Endothelial cell of umbilical vein (primary cell): ENCODE measurements around the gene DEFB131B. TPM values are rescaled to one million over a fixed set of nuclear protein-coding genes. Genes with fewer than 3 reads are reported as not detected.
"Not testable (repeated sequence)": the region's sequence is repeated elsewhere in the genome, so short reads cannot be mapped to it uniquely, and the experiment has no call there.

Source experiments
- BruUV-seq: library from RNA; stranded (reverse); fragments of 400-500 nt; replicated peaks from 2 replicates; lab custom pipeline; 2021; lab: Mats Ljungman, UMichigan
- CTCF ChIA-PET: fragments of 300-600, 350-600 bp; sonication (Branson Sonifier 250); formaldehyde crosslinking; loops from one replicate; lab custom pipeline; 2021; ENCODE audit warnings: antibody characterized with exemption, inconsistent platforms; lab: Charles Lee
- POLR2A ChIA-PET: fragments of 300-600, 350-600 bp; sonication (Branson Sonifier 250); formaldehyde crosslinking; loops from one replicate; lab custom pipeline; 2021; ENCODE audit warnings: antibody characterized with exemption, inconsistent platforms; lab: Charles Lee
- DNase-seq: peaks from one replicate; pipeline ENCODE4 v3.0.0-alpha.2; 2011; ENCODE audit warnings: low read depth, low spot score
- FAIRE-seq: peaks from 2 replicates; lab custom pipeline; 2011; peaks lifted over from hg19 to GRCh38; lab: Jason Lieb, UNC
- H2AFZ ChIP-seq: 2 replicates; pipeline ENCODE4 v1.6.0; 2012; ENCODE audit warnings: low read depth, low read length, control low read depth, inconsistent platforms
- H3K27ac ChIP-seq: 2 replicates; pipeline ENCODE4 v1.5.1; 2011; ENCODE audit warnings: low read depth, mild to moderate bottlenecking, control low read depth, low read length, moderate library complexity; ENCODE audit not compliant: insufficient read depth
- H3K27me3 ChIP-seq, 2 experiments: 2 replicates each; pipeline versions ENCODE4 v1.6.0 to v1.6.1; 2011; ENCODE audit warnings: low read length in 2 of 2, mixed read lengths in 1 of 2; ENCODE audit not compliant: control insufficient read depth in 2 of 2, insufficient read depth in 2 of 2
- H3K36me3 ChIP-seq, 2 experiments: 2 replicates in 1 of 2; 3 replicates in 1 of 2; pipeline ENCODE4 v1.5.1; 2011; ENCODE audit warnings: low read length in 2 of 2, mild to moderate bottlenecking in 1 of 2, moderate library complexity in 1 of 2; ENCODE audit not compliant: control insufficient read depth in 2 of 2, insufficient read depth in 2 of 2; ENCODE audit errors: extremely low read depth in 1 of 2
- H3K4me1 ChIP-seq: 3 replicates; pipeline ENCODE4 v1.5.1; 2011; ENCODE audit warnings: mild to moderate bottlenecking, low read length; ENCODE audit not compliant: control insufficient read depth, insufficient read depth; ENCODE audit errors: extremely low read depth
- H3K4me2 ChIP-seq: 2 replicates; pipeline ENCODE4 v1.6.1; 2011; ENCODE audit warnings: low read length, control low read depth, mixed read lengths; ENCODE audit not compliant: insufficient read depth
- H3K4me3 ChIP-seq, 3 experiments: fragments of 200-600 bp in 1 of 3; sonication (generic), shearing (Covaris generic) in 1 of 3; replicated peaks in 1 of 3; 2 replicates each; pipeline ENCODE4 v1.5.1; 2011 to 2016; ENCODE audit warnings: control low read depth in 3 of 3, low read length in 3 of 3, mild to moderate bottlenecking in 2 of 3, inconsistent platforms in 1 of 3, low read depth in 1 of 3, moderate library complexity in 1 of 3; ENCODE audit not compliant: insufficient read depth in 1 of 3
- H3K79me2 ChIP-seq: 2 replicates; pipeline ENCODE4 v1.6.0; 2012; ENCODE audit warnings: low read length, inconsistent platforms; ENCODE audit not compliant: control insufficient read depth, insufficient read depth
- H3K9ac ChIP-seq: replicated peaks from 2 replicates; pipeline ENCODE3; 2011; ENCODE audit warnings: low read length, control low read depth; ENCODE audit not compliant: insufficient read depth; ENCODE audit errors: extremely low read depth
- H3K9me1 ChIP-seq: replicated peaks from 3 replicates; pipeline ENCODE4 v1.6.0; 2011; ENCODE audit warnings: mild to moderate bottlenecking, low read length; ENCODE audit not compliant: control insufficient read depth, insufficient read depth; ENCODE audit errors: extremely low read depth
- H3K9me3 ChIP-seq: replicated peaks from 2 replicates; pipeline ENCODE4 v1.5.1; 2012; ENCODE audit warnings: low read length, inconsistent platforms; ENCODE audit not compliant: control insufficient read depth, insufficient read depth
- H4K20me1 ChIP-seq: replicated peaks from 2 replicates; pipeline ENCODE3; 2011; ENCODE audit warnings: mild to moderate bottlenecking, low read length; ENCODE audit not compliant: control insufficient read depth, insufficient read depth; ENCODE audit errors: extremely low read depth
- dilution Hi-C: fragments of 300-500 bp; cut with MboI; formaldehyde crosslinking; loops from one replicate; pipeline ENCODE4 v1.15.0; 2019; ENCODE audit warnings: low sequenced_read_pairs; ENCODE audit not compliant: extremely low pct_ligation_motif_present
- intact Hi-C: fragments of 100-400 bp; cut with micrococcal nuclease; formaldehyde crosslinking; loops from one replicate; pipeline ENCODE4 v1.10.0; 2022
- polyA plus RNA-seq, 4 experiments: library from polyadenylated mRNA; depleted of rRNA in 3 of 4; stranded (reverse) in 3 of 4; unstranded in 1 of 4; fragments of >200 nt; gene quantifications; 2 replicates each; pipeline versions ENCODE4 v1.2.1 to v1.2.3, GENCODE V29; 2011 to 2012; ENCODE audit warnings: missing spikeins in 1 of 4
- total RNA-seq: library from RNA; stranded (reverse); gene quantifications from 2 replicates; pipeline ENCODE4 v1.2.3, GENCODE V29; 2021

Gene DEFB131B
- total and polyA plus RNA-seq, 2 donors (not counting 3 experiments of a cell fraction or from before 2014, with no cell fraction given) = not detected

- H3K36me3 ChIP-seq, H3K9ac ChIP-seq, intact Hi-C loops, DNase-seq, H4K20me1 ChIP-seq, H3K9me3 ChIP-seq, H3K4me1 ChIP-seq, H3K27me3 ChIP-seq, FAIRE-seq, H3K9me1 ChIP-seq, H3K27ac ChIP-seq, BruUV-seq, POLR2A ChIA-PET, H3K4me2 ChIP-seq, H3K79me2 ChIP-seq, H2AFZ ChIP-seq, H3K4me3 ChIP-seq, dilution Hi-C loops: not testable (repeated sequence)
- CTCF ChIA-PET = interaction anchor here (2.1 kb wide), 1 partner anchor 11 kb away, joined by 6 read pairs; no protein-coding TSS in a partner anchor
Observed at GRCh38 chr11:71853895-71854294, 24.4 kb upstream of the DEFB131B start.

DNA sequence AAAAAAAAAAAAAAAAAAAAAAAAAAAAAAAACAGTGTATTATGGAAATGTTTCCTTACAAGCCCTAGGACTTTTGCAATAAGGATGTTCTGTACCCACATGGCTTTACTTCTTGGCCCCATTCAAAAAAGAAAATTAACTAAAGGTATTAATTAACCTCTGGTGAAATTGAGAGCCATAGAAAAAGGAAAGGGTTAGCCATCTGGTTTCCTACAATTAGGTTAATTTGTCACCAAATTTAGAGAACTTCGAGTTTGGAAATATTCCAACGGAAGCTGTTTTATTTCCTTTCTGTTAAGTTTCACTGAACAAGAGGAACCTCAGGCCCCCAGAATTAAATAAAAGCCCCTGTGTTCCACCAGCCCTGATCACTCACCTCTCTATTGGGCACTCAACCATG lies 22.4 kb upstream of the DEFB131B start:
- POLR2A ChIA-PET, H3K27ac ChIP-seq, H3K4me3 ChIP-seq, dilution Hi-C loops, H4K20me1 ChIP-seq, H3K4me2 ChIP-seq, H3K27me3 ChIP-seq, H3K9me1 ChIP-seq, intact Hi-C loops, FAIRE-seq, DNase-seq, H2AFZ ChIP-seq, H3K4me1 ChIP-seq, H3K9ac ChIP-seq, BruUV-seq, H3K36me3 ChIP-seq, H3K9me3 ChIP-seq, H3K79me2 ChIP-seq: not testable (repeated sequence)
- CTCF ChIA-PET = interaction anchor here (0.6 to 2.1 kb wide), 2 partner anchors 9 to 27 kb away, joined by 4 to 6 read pairs; no protein-coding TSS in a partner anchor

GRCh38 chr11:71860835-71861234 lies 17.4 kb upstream of the DEFB131B start:
- H3K9me1 ChIP-seq, FAIRE-seq, H3K27me3 ChIP-seq, H3K27ac ChIP-seq, BruUV-seq, H3K79me2 ChIP-seq, H3K4me2 ChIP-seq, H4K20me1 ChIP-seq, H3K36me3 ChIP-seq, H3K4me3 ChIP-seq, CTCF ChIA-PET, H3K9ac ChIP-seq, dilution Hi-C loops, H3K4me1 ChIP-seq, H2AFZ ChIP-seq, DNase-seq, H3K9me3 ChIP-seq: not testable (repeated sequence)
- POLR2A ChIA-PET = interaction anchor here (0.6 kb wide), 1 partner anchor 74 kb away, joined by 5 read pairs; no protein-coding TSS in a partner anchor
- intact Hi-C loops = loop anchor here (5.0 kb wide), 1 partner anchor 156 kb away; no protein-coding TSS in a partner anchor
